NCI-H146 treated with DMSO at 0.1 percent for 48 hours (cell line): ENCODE data around the gene ARFGEF3.
"Not testable (repeated sequence)": the region's sequence is repeated elsewhere in the genome, so short reads cannot be mapped to it uniquely, and the experiment has no call there.

Experiments
- DNase-seq: peaks from one replicate; lab custom pipeline; 2025; ENCODE audit not compliant: unreplicated experiment; lab: John Stamatoyannopoulos, UW

The ARFGEF3 gene

DNA sequence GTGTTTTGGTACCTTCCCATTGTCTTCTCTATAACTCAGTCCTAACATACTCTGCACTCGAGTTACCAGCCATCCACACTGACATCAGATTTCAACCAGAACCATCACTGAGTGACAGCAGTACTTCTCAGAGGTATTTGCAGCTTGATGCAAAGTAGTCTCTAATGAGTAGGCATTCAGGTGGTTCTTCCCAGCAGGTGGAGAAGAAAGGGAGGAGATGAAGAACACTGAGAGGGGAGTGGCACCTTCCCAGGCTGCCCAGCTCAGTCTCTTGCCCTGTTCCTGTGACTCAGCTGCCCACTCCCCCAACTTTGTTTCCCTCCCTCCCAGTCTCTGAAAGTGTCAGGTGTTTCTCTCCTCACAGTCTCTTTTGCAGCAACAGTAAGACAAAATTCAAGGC, 177.3 kb downstream of the ARFGEF3 start:
- no peak for DNase-seq

DNA sequence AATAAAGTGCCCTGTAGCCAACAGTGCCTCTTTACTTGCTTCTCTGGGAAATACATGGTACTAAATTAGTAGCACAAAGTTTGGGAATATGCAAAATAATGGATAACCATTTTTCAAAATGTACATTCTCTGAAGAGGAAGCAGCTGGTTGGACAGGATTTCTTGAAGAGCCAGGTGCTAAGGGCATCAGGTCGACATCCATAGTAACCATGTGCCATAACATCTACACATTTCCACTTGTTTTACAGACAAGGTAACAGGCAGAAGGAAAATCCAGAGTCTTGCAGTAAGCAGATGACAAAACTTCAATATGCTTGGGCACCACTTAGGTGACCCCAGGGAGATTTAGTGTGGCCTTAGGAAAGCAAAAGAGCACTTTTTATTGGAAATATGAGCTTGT, 179.4 kb downstream of the ARFGEF3 start:
- no peak for DNase-seq

DNA sequence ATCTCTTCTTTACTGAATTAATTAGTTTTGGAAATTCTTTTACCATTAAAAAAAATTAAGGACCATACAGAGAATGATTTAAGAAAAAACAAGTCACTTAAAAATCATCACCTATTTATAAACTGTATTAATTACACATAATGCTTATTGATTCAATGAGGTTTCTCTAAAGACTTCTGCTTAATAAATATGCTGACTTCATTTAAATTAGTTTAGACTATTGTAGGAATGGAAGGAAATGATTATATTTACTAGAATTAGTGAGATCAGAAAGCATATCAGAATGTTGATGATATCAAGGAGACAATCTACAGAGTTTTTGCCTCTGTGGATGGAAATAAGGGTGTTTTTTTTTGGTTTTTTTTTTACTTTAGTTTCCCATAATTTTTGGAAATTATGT, 181.4 kb downstream of the ARFGEF3 start:
- no peak for DNase-seq

DNA sequence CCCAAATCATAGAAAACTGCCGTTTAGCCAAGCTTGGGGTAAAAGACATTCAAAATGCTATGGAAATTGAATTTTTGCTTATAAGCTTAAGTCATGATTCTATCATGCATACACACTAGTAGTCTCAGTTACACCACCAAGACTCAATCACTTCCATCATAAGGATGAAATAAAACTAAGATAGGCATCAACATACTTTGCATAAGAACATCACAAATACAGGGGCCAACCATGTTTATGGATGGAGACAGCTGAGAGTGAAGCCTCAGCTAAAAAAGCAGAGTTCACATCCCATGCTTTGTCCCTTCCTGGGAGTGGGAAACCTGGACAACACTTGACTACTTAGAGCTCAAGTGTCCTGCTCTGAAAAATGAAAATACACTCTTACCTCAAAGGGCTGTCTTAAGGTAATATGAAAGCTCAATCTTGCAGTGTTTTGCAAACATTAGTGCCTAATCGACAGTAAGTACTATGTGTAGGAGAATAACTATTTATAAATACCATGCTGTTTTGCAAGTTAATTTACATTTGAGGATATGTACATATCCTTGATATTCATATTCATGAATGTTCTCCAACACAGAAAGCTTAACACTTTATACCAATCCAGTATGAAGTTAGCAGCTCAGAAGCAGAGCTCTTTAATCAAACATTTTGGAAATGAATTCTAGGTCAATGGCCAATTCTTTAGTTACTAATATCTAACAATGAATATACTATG, 184.0 kb downstream of the ARFGEF3 start:
- no peak for DNase-seq

DNA sequence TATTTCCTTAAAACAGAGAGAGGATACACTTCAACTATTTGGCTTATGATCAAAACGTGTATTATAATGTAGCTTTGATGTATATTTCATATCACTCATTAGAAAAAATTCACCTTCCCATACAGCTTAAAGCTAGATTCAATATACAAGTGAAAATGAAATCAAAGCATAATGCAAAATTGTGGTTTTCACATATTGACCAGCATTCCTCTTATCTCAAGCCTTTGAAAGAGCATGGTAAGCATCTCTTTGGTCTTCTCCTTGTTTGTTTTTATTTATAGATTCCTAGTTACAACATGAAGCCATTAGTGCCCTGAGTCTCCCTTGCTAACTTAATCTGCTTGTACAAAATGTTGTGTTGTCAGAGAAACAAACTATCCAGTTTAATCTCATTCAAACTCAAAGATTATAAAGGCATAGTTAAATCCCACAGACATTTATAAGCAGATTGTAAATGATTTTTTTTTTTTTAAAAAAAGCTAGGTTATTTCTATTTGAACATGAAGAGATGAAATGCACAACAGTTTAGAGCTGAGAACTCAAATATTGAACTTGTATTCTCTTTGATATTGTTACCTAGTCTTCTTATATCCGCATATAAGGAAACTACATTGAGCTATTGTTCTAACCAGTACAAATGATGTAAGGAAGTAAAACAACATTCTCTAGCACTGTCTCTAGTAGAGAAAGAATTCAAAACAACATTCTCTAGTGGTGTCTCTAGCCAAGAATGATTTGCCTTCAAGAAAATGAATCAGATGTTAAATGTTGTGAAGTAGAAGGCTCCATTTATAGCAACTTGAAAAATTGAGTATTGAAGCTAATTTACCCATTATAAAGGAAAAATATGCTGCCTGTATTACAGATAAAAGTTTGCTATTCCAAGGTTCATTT, 184.8 kb downstream of the ARFGEF3 start:
- no peak for DNase-seq

DNA sequence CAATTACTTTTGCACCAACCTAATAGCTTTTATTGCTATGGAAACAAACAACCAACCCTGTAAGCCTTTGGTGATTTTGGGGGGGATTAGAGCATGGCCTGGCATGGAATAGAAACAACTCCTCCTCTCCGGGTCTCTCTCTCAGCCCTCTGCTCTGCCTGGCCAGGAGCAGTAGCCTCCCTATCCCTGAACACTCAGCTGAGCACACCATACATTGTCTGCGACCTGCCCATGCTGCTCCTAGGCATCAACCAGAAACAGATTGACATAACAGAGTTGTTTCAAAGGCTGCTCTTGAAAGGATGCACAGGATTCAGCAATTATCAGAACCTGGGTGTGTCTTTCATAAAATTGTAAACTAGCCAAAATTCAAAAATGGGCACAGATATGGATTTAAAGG, 186.1 kb downstream of the ARFGEF3 start:
- no peak for DNase-seq

DNA sequence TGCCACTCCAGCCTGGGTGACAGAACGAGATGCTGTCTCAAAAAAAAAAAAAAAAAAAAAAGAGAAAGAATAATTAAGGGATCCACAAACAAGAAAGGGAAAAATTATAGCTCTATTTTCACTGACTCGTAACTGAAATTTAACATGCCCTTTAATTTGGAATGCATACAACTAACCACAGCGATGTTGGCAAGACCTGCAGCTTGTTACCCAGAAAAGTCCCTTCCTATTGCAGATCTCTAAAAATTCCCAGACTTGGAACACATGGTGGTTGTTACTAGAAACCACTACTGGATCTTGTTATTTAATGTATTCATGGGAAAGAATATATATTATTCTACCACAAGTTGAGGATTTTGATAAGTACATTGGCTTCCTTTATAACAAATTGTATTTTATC, 188.2 kb downstream of the ARFGEF3 start:
- no peak for DNase-seq

DNA sequence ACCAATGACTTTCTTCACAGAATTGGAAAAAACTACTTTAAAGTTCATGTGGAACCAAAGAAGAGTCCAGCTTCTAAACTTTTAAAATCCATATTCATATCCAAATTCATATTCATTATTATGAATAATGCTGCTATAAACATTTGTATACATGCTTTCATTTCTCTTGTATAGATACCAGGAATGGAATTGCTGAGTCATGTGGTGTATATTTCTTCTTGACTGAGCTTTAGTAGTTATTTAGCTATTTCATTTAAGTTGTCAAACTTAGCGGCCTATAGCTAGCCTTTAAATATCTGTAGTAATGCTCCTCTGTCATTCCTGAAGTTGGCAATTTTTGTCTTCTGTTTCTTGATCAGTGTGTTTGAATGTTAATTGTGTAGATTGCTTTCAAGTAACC, 196.2 kb downstream of the ARFGEF3 start:
- no peak for DNase-seq

DNA sequence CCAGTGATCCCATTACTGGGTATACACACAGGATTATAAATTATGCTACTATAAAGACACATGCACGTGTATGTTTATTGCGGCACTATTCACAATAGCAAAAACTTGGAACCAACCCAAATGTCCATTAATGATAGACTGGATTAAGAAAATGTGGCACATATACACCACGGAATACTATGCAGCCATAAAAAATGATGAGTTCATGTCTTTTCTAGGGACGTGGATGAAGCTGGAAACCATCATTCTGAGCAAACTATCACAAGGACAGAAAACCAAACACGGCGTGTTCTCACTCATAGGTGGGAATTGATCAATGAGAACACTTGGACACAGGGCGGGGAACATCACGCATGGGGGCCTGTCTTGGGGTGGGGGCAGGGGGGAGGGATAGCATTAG, 206.9 kb downstream of the ARFGEF3 start:
- not testable (repeated sequence) for DNase-seq

DNA sequence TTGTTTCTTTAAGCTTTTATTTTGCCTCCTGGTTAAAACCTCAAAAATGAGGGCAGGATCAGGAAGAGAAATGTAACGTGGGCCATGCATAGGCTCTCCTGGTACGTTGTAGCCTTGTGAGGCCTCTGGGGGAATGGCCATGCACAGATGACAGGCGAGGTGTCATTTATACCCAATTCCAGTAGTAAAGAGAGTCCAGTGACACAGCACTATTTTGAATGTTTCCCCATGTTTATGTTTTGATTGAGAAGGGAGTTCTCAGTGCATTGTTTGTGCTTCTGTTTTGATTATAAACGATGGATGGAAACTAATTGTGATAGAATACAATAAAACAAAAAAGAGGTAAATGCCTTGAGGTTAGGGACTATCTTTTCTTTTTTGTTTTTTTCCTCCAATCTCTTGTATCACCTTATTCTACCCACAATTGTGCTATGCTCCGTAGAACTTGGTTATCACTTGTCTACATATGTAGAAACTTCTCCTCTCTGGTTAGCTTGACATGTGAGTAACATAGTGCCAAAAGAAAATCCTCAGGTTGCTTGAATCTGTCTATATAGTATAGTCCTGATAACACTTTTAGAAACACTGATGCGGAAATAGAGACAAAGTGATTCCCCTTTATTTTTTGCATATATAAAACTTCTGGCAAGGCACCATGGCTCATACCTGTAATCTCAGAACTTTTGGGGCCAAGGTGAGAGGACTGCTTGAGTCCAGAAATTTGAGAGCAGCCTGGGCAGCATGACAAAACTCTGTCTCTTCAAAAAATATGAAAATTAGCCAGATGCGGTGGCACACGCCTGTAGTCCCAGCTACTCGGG, 209.1 kb downstream of the ARFGEF3 start:
- DNase-seq, result no peak

DNA sequence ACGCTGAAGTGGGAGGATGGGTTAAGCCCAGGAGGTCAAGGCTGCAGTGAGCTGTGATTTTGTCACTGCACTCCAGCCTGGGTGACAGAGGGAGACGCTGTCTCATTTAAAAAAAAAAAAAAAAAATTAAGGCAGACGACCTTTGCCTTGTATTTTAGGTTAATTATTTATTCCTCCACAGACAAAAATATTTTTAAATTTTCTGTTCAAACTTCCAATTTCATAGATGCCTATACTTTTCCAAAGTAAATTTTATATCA, 209.6 kb downstream of the ARFGEF3 start:
- DNase-seq, result no peak

DNA sequence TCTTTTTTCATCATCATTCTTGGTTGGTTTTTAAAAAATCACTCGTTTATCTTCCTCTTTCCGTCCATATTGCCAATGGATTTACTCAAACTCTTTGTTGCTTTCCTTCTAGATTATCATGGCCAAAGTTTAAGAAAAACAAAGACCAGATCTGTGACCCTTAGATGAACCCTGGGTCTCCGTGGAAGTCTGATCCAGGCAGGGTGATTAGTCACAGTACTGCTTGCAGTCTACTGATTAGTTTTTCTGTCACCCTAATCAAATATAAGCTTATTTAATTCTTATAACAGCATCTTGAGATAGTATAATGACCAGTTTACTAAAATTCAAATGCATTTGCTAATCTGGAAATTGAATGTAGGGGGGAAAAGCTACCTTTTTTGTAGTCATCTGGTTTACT, 210.0 kb downstream of the ARFGEF3 start:
- no peak for DNase-seq

DNA sequence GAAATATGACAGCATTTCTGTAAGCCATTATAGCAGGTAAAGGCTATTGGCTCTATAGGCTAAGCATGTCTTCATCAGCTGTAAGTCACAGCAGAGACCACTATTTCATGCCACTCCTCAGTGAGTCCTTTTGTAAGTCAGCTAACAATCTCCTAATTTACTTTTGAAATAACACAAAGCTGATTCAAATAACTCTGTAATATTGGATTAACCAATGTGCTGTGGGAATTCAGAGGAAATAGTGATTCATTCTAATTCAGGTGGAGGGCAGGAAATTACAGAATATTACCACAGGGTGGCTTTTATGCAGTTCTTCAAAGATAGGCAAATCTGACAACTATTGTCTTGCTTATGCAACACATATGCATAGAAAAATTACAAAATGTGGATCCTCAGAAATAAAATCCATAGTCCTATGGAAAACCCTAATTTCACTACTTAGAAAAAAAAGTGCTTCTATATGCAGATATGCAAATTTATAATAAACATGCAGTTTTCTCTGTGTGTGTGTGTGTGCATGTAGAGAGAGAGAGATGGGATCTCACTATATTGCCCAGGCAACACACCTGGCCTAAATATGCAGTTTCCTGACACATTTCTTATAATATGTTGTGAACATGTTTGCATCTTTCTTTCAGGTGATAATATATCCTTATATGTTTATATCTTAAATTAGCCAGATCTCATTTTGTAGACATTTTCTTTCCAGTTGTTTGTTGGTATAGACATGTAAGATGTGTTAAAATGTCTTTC, 211.1 kb downstream of the ARFGEF3 start:
- no peak for DNase-seq

DNA sequence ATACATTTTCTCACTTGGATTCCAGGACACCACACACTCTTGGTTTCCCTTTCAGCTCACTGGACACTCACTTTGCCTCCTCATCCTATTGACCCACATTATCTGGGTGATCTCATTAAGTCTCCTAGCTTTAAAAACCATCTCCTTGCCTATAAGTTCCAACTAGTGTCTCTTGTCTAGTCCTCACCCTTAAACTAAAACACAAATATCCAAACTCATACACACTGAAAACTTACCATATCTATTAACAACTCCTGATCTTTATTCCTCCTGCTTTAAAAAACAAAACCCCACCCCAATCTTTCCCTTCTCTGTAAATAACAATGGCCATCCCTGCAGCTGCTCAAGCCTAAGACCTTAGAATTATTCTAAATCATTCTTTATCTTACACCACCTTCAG, 212.5 kb downstream of the ARFGEF3 start:
- no peak for DNase-seq

DNA sequence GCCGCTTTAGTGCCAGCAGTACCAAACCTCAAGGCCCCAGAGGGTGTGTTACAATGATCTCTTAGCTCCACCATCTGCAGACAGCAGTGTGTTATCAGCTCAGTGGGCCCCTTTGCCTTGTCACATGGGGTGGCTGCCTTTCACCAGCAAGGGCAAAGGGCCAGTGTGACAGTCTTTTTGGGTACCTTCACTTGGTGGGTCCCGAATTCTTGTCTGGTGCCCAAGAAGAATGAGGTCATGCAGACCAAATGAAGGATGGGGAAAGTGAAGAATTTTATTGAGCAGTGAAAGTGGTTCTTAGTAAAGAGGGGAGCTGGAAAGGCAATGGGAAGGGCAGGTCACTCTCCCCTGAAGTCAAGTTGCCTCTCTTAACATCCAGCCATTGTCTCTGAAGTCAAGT, 213.1 kb downstream of the ARFGEF3 start:
- DNase-seq, result no peak

DNA sequence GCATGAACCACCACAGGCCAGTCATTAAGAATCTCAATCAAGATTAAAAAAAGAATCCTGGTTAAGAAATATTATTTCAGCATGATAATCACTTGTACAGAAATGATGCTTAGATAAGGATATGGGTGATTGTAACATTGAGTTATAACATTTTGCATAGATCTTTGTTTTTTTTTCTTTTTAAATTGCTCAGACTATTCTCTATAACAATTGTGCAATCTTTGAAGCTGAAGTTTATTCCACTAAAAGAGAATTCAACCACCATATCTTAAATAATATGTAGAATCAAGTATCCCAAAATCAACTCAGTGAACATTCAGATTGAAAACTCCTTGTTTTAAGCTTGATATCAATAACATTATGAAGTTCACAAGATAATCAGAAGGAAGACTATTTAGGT, 215.3 kb downstream of the ARFGEF3 start:
- DNase-seq, result no peak

DNA sequence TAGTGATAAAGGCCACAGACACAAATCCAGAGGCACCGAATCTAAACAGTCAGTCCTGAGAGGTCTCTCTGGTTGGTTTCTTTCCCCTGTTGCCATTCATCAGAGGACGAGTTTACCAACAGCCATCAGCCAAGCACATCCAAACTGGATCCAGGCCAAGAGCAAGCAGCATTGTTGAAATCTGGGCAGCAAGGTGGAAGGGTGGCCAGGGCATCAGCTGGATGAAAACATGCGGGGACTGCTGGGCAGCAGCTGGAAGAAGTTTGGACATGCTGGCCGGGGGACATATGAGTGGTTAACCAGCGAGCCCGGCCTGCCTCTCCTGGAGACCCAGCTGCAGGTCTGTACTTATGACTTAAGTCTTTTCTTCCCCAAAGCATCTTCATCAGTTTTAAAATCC, 216.1 kb downstream of the ARFGEF3 start, which contains the start of gene SMIM28:
TSS of gene SMIM28 (plus strand) at position 62 of the 400 bp plus-strand sequence. CDS start at position 230, 168 bp downstream.
- peak; percentile 67 for DNase-seq

DNA sequence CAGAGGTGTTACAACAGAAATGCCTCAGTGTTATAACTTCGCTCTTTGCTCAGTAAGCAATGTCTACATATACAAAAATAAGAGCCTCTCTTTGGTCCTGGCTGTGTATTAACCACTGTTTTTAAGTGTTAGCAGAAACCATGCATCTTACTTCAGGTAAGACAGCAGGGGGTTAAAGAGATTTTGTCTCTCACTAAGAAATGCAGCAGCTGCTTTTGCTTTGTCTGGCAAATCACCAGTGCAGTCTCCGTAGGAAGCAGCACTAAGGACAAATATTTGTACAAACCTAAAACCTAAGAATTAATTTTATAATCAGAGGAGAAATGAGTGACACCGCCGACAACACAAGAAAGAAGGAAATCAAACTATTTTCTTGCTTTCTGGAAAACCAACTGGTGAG, 216.7 kb downstream of the ARFGEF3 start:
- DNase-seq, result peak; percentile 75

DNA sequence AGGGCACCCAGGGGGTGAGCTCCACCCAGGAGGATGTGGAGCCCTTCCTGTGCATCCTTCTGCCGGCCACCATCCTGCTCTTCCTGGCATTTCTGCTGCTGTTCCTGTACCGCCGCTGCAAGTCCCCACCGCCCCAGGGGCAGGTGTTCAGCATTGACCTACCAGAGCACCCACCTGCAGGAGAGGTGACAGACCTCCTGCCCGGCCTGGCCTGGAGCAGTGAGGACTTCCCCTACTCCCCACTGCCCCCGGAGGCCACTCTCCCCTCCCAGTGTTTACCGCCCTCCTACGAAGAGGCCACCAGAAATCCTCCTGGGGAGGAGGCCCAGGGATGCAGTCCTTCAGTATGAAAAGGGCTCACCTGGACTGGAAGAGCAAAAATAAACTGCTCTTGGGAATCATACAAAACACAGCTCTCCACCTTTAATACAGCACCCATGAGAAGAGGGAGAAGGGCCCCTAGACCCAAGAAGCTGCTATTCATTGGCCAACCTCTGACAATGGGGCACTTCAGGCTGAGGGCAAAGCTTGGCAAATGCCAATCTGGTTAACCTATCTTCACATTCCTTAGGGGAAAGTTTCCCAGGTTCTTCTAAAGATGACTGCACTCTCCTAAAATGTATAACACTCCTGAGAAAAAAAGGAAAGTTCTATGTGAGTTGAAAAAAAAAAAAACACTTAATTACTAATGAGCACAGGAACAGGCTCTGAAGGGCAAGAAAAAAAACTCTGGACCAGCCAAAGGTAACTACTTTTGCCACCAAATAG, 220.9 kb downstream of the ARFGEF3 start:
- peak; percentile 92 for DNase-seq

DNA sequence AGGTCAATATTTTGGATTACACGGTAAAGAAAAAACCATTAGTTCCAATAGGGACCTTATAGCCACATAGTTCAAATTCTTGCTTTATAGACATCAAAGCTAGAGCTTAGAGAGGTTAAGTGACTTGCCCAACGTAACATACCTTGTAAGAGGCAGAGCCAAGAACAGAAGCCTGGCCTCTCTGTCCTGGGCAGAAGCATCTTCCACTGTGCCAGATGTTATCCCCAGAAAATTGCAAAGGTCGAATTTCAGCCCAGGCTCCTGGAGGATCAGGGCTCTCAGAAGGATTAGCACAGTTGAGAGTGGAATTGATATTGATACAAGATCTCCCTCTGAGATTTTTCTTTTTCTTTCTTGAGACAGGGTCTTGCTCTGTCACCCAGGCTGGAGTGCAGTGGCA, 222.0 kb downstream of the ARFGEF3 start:
- no peak for DNase-seq
